RWPE2 (cell line): Measurements from ENCODE around the gene CDK13.
"Not testable (repeated sequence)": the region's sequence is repeated elsewhere in the genome, so short reads cannot be mapped to it uniquely, and the experiment has no call there.

Source experiments
- ATAC-seq: fragments of 200-7000 bp; cut with Tn5 transposase; 3 replicates; pipeline ENCODE4 v1.9.1; 2021; ENCODE audit warnings: low read depth
- DNase-seq: peaks from one replicate; pipeline ENCODE4 v3.0.0-alpha.2; 2020; ENCODE audit warnings: low spot score
- H3K27ac ChIP-seq: fragments of 450-650 bp; 2 replicates; pipeline ENCODE4 v1.5.1; 2017; ENCODE audit warnings: mild to moderate bottlenecking; ENCODE audit not compliant: poor library complexity, severe bottlenecking
- H3K27me3 ChIP-seq: fragments of 250-450 bp; sonication (Bioruptor Pico); 2 replicates; pipeline ENCODE4 v1.5.1; 2021; ENCODE audit warnings: mild to moderate bottlenecking, moderate library complexity; ENCODE audit not compliant: insufficient read depth, poor library complexity, severe bottlenecking
- H3K36me3 ChIP-seq: fragments of 250-450 bp; sonication (Bioruptor Pico); 2 replicates; pipeline ENCODE4 v1.5.1; 2020; ENCODE audit warnings: low read depth, mild to moderate bottlenecking, moderate library complexity
- H3K4me1 ChIP-seq: fragments of 250-450 bp; sonication (Bioruptor Pico); 2 replicates; pipeline ENCODE4 v1.5.1; 2021; ENCODE audit warnings: mild to moderate bottlenecking, moderate library complexity; ENCODE audit not compliant: insufficient read depth, poor library complexity, severe bottlenecking
- H3K4me3 ChIP-seq: fragments of 250-450 bp; sonication (Bioruptor Pico); 2 replicates; pipeline ENCODE4 v1.5.1; 2021; ENCODE audit warnings: mild to moderate bottlenecking, moderate library complexity; ENCODE audit not compliant: severe bottlenecking
- H3K9me3 ChIP-seq: fragments of 250-450 bp; sonication (Bioruptor Pico); 2 replicates; pipeline ENCODE4 v1.5.1; 2021; ENCODE audit warnings: mild to moderate bottlenecking, moderate library complexity; ENCODE audit not compliant: severe bottlenecking
- CTCF ChIP-seq: fragments of 450-650 bp; IDR thresholded peaks from one replicate; pipeline ENCODE4 v1.5.1; 2017; ENCODE audit warnings: mild to moderate bottlenecking, moderate library complexity; ENCODE audit not compliant: poor library complexity, severe bottlenecking

Gene CDK13

GRCh38 chr7:40147371-40148246, 197.6 kb downstream of the CDK13 start:
- no peaks in the 10 kb centered on the region for H3K27me3 ChIP-seq
- H3K36me3 ChIP-seq = no peaks in the 10 kb centered on the region
- H3K4me1 ChIP-seq = no peaks in the 10 kb centered on the region
- TF ChIP-seq CTCF = no peak
- no peaks in the 10 kb centered on the region for H3K9me3 ChIP-seq
- H3K27ac ChIP-seq = no peak overlapping the region
- H3K4me3 ChIP-seq = no peak overlapping the region
- ATAC-seq (no peak), DNase-seq (no peak)

GRCh38 chr7:40148247-40148580, 198.2 kb downstream of the CDK13 start:
- not testable (repeated sequence) for H3K9me3 ChIP-seq, H3K27ac ChIP-seq, H3K4me3 ChIP-seq, ATAC-seq, H3K27me3 ChIP-seq, DNase-seq, H3K4me1 ChIP-seq, H3K36me3 ChIP-seq

GRCh38 chr7:40148671-40149070, 198.6 kb downstream of the CDK13 start:
- TF ChIP-seq CTCF = no peak
- ATAC-seq (no peak), DNase-seq (no peak)
- Histone ChIP-seq H3K4me1 (no peaks in the 10 kb centered on the region), H3K27ac (no peak overlapping the region), H3K36me3 (no peaks in the 10 kb centered on the region), H3K9me3 (no peaks in the 10 kb centered on the region), H3K4me3 (no peak overlapping the region), H3K27me3 (no peaks in the 10 kb centered on the region)
